HEK293 (cell line): Measurements from ENCODE around the gene MCRIP2.

Experiments
- CTCF ChIA-PET: fragments of 350-600 bp; formaldehyde crosslinking; extraction: SDS; loops from one replicate; lab custom pipeline; 2021; ENCODE audit warnings: antibody characterized with exemption; lab: Yijun Ruan, JAX
- POLR2A ChIA-PET: fragments of 300-600 bp; formaldehyde crosslinking; extraction: SDS; loops from one replicate; lab custom pipeline; 2020; ENCODE audit warnings: antibody characterized with exemption, inconsistent platforms; lab: Yijun Ruan, JAX
- H3K27ac ChIP-seq: fragments of 200-500 bp; sonication (Bioruptor generic); 2 replicates; pipeline ENCODE4 v1.5.1; 2014; ENCODE audit warnings: low read depth, low read length, control low read depth, inconsistent platforms; ENCODE audit errors: extremely low read depth
- H3K36me3 ChIP-seq, 2 experiments: fragments of 200-500 bp in 1 of 2; sonication (Bioruptor generic) in 1 of 2; 1 replicate in 1 of 2; 2 replicates in 1 of 2; pipeline ENCODE4 v1.5.1; 2014 to 2017; ENCODE audit warnings: inconsistent platforms in 2 of 2, low read length in 2 of 2; ENCODE audit not compliant: control insufficient read depth in 2 of 2, insufficient read depth in 1 of 2
- H3K4me1 ChIP-seq: fragments of 200-500 bp; sonication (Bioruptor generic); 2 replicates; pipeline ENCODE4 v1.5.1; 2014; ENCODE audit warnings: mild to moderate bottlenecking, low read length, inconsistent platforms; ENCODE audit not compliant: control insufficient read depth, insufficient read depth
- H3K4me3 ChIP-seq: 2 replicates; pipeline ENCODE4 v1.5.1; 2011; ENCODE audit warnings: low read depth, mild to moderate bottlenecking, control low read depth, low read length, moderate library complexity
- H3K9me3 ChIP-seq: fragments of 200-500 bp; sonication (Bioruptor generic); 2 replicates; pipeline ENCODE4 v1.5.1; 2014; ENCODE audit warnings: low read depth, low read length, inconsistent platforms; ENCODE audit not compliant: control insufficient read depth, insufficient read depth
- EGR2 ChIP-seq: fragments of 450-650 bp; formaldehyde crosslinking; IDR thresholded peaks from 2 replicates; pipeline ENCODE4 v1.5.1; 2016; ENCODE audit warnings: low read depth, missing biosample characterization, missing genetic modification characterization
- KLF1 ChIP-seq: fragments of 450-650 bp; formaldehyde crosslinking; IDR thresholded peaks from 2 replicates; pipeline ENCODE4 v1.5.1; 2016; ENCODE audit warnings: missing biosample characterization, missing genetic modification characterization
- SP7 ChIP-seq: fragments of 450-650 bp; formaldehyde crosslinking; IDR thresholded peaks from 2 replicates; pipeline ENCODE4 v1.5.1; 2016; ENCODE audit warnings: missing biosample characterization, missing genetic modification characterization
- WT1 ChIP-seq: fragments of 450-650 bp; formaldehyde crosslinking; IDR thresholded peaks from 2 replicates; pipeline ENCODE4 v1.5.1; 2016; ENCODE audit warnings: missing biosample characterization, missing genetic modification characterization
- ZNF112 ChIP-seq: fragments of 450-650 bp; formaldehyde crosslinking; IDR thresholded peaks from 2 replicates; pipeline ENCODE4 v1.5.0; 2017; ENCODE audit warnings: missing biosample characterization, missing genetic modification characterization
- ZNF211 ChIP-seq: fragments of 450-650 bp; formaldehyde crosslinking; IDR thresholded peaks from 2 replicates; pipeline ENCODE4 v1.5.1; 2016; ENCODE audit warnings: low read depth, missing biosample characterization, missing genetic modification characterization
- ZNF391 ChIP-seq: fragments of 450-650 bp; formaldehyde crosslinking; IDR thresholded peaks from 2 replicates; pipeline ENCODE4 v1.5.1; 2016; ENCODE audit warnings: low read depth, missing biosample characterization, missing genetic modification characterization, borderline replicate concordance
- ZNF510 ChIP-seq: fragments of 450-650 bp; formaldehyde crosslinking; IDR thresholded peaks from 2 replicates; pipeline ENCODE4 v1.5.1; 2018; ENCODE audit warnings: mild to moderate bottlenecking, missing genetic modification characterization, missing biosample characterization; ENCODE audit not compliant: insufficient replicate concordance
- ZNF600 ChIP-seq: fragments of 450-650 bp; formaldehyde crosslinking; IDR thresholded peaks from 2 replicates; pipeline ENCODE4 v1.5.1; 2016; ENCODE audit warnings: missing biosample characterization, missing genetic modification characterization
- ZNF623 ChIP-seq: fragments of 450-650 bp; formaldehyde crosslinking; IDR thresholded peaks from 2 replicates; pipeline ENCODE4 v1.5.1; 2016; ENCODE audit warnings: missing biosample characterization, missing genetic modification characterization
- TF ChIP-seq, protein P1 (sequence below): sonication (generic); formaldehyde crosslinking; IDR thresholded peaks from 2 replicates; pipeline ENCODE4 v1.8.1; 2022; ENCODE audit warnings: mild to moderate bottlenecking, moderate library complexity, missing genetic modification reagents
- TF ChIP-seq, protein P2 (sequence below): fragments of 450-650 bp; formaldehyde crosslinking; IDR thresholded peaks from 2 replicates; pipeline ENCODE4 v1.5.1; 2017; ENCODE audit warnings: missing biosample characterization, missing genetic modification characterization
- TF ChIP-seq, protein P3 (sequence below): fragments of 450-650 bp; formaldehyde crosslinking; IDR thresholded peaks from 2 replicates; pipeline ENCODE4 v1.5.1; 2016; ENCODE audit warnings: missing biosample characterization, missing genetic modification characterization

MCRIP2 gene

DNA sequence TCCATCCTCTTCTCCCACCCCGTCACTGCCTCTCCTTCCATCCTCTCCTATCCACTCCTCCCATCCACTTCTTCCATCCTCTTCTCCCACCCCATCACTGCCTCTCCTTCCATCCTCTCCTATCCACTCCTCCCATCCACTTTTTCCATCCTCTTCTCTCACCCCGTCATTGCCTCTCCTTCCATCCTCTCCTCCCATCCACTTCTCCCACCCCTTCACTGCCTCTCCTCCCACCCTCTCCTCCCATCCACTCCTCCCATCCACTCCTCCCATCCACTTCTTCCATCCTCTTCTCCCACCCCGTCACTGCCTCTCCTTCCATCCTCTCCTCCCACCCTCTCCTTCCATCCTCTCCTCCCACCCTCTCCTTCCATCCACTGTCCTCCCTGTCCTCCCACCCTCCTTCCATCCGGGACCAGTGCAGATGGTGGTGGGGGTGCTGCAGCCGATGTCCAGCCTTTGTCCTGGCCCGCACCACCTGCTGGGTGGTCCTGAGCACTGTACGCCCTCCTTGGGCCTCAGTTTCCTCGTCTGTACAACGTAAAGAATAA lies 9.7 kb upstream of the MCRIP2 start (continued):
- TF ChIP-seq ZNF112: no peak
- TF ChIP-seq ZNF391 (tag by site-specific recombination): no peak
- no peak for TF ChIP-seq SP7 (tag by site-specific recombination)
- peak; percentile 91 for TF ChIP-seq EGR2 (tag by site-specific recombination)
- TF ChIP-seq, protein P1, sequence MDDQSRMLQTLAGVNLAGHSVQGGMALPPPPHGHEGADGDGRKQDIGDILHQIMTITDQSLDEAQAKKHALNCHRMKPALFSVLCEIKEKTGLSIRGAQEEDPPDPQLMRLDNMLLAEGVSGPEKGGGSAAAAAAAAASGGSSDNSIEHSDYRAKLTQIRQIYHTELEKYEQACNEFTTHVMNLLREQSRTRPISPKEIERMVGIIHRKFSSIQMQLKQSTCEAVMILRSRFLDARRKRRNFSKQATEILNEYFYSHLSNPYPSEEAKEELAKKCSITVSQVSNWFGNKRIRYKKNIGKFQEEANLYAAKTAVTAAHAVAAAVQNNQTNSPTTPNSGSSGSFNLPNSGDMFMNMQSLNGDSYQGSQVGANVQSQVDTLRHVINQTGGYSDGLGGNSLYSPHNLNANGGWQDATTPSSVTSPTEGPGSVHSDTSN (CRISPR knock-in tag): no peak
- peak; percentile 68 for TF ChIP-seq WT1
- TF ChIP-seq, all 188 proteins: peak for 8

DNA sequence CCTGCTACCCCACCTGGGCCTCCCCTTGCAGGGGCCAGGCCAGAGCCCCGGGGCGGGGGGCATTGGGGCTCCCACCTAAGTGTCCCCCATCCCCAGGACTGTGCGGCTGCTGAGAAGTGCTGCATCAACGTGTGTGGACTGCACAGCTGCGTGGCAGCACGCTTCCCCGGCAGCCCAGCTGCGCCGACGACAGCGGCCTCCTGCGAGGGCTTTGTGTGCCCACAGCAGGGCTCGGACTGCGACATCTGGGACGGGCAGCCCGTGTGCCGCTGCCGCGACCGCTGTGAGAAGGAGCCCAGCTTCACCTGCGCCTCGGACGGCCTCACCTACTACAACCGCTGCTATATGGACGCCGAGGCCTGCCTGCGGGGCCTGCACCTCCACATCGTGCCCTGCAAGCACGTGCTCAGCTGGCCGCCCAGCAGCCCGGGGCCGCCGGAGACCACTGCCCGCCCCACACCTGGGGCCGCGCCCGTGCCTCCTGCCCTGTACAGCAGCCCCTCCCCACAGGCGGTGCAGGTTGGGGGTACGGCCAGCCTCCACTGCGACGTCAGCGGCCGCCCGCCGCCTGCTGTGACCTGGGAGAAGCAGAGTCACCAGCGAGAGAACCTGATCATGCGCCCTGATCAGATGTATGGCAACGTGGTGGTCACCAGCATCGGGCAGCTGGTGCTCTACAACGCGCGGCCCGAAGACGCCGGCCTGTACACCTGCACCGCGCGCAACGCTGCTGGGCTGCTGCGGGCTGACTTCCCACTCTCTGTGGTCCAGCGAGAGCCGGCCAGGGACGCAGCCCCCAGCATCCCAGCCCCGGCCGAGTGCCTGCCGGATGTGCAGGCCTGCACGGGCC lies 8.9 kb upstream of the MCRIP2 start:
- Histone ChIP-seq H3K9me3 (no peaks in the 10 kb centered on the region), H3K4me3 (no peak overlapping the region), H3K27ac (no peak overlapping the region), H3K4me1 (peaks cover 4% of the 10 kb centered on the region; the same call in 1 of the 2 replicates), H3K36me3 (peaks cover 0 to 20% of the 10 kb centered on the region in 2 experiments; a peak in 1 of 3 replicates)
- POLR2A ChIA-PET: interaction anchor here (1.3 kb wide), 1 partner anchor 8 kb away, joined by 3 read pairs; no protein-coding TSS in a partner anchor
- no peak for TF ChIP-seq ZNF510 (tag by site-specific recombination)
- TF ChIP-seq, protein P1 (CRISPR knock-in tag): no peak
- peak; percentile 75; the same call in 1 of the 2 replicates for TF ChIP-seq ZNF600 (tag by site-specific recombination)
- no peak for TF ChIP-seq ZNF211 (tag by site-specific recombination)
- CTCF ChIA-PET: no interaction called here

DNA sequence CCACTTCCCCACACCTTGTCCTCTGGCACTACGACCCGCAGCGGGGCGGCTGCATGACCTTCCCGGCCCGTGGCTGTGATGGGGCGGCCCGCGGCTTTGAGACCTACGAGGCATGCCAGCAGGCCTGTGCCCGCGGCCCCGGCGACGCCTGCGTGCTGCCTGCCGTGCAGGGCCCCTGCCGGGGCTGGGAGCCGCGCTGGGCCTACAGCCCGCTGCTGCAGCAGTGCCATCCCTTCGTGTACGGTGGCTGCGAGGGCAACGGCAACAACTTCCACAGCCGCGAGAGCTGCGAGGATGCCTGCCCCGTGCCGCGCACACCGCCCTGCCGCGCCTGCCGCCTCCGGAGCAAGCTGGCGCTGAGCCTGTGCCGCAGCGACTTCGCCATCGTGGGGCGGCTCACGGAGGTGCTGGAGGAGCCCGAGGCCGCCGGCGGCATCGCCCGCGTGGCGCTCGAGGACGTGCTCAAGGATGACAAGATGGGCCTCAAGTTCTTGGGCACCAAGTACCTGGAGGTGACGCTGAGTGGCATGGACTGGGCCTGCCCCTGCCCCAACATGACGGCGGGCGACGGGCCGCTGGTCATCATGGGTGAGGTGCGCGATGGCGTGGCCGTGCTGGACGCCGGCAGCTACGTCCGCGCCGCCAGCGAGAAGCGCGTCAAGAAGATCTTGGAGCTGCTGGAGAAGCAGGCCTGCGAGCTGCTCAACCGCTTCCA lies 8.1 kb upstream of the MCRIP2 start:
- Histone ChIP-seq H3K4me1 (peaks cover 4% of the 10 kb centered on the region; the same call in 1 of the 2 replicates), H3K27ac (no peak overlapping the region), H3K36me3 (peaks cover 0 to 20% of the 10 kb centered on the region in 2 experiments; a peak in 1 of 3 replicates), H3K9me3 (no peaks in the 10 kb centered on the region), H3K4me3 (no peak overlapping the region)
- TF ChIP-seq ZNF391 (tag by site-specific recombination): no peak
- TF ChIP-seq ZNF623: no peak
- TF ChIP-seq, protein P2, sequence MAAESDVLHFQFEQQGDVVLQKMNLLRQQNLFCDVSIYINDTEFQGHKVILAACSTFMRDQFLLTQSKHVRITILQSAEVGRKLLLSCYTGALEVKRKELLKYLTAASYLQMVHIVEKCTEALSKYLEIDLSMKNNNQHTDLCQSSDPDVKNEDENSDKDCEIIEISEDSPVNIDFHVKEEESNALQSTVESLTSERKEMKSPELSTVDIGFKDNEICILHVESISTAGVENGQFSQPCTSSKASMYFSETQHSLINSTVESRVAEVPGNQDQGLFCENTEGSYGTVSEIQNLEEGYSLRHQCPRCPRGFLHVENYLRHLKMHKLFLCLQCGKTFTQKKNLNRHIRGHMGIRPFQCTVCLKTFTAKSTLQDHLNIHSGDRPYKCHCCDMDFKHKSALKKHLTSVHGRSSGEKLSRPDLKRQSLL (tag by site-specific recombination): peak; percentile 65
- ChIA-PET CTCF (no interaction called here), POLR2A (interaction anchor here (1.3 kb wide), 1 partner anchor 9 kb away, joined by 3 read pairs; no protein-coding TSS in a partner anchor)

DNA sequence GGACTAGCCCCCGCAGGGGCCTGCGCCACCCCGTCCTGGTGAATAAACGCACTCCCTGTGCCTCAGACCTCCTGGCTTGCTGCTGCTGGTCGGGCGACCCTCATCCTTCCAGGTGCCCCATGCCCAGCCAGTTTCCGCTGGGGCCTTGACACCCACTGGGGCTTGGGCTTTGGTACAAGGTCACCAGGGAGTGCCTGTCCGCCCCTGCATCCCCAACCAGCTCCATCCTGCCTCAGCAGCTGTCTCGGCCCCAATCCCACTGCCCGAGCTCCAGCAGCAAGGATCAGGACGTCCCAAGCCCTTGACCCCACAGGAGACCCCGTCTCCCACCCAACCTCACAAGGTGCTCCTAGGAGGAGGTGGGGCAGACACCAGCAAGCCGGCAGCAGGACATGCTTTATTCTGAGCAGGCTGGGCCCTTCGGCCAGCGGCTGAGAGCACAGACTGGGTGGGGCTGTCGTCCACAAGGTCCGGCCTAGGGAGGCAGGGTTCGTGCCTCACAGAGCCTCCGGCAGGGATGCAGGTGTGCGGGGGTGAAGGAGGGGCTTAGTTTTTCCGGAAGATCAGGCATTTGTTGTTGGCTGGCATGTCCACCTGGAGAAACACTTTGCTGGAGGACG lies 7.5 kb upstream of the MCRIP2 start:
- peaks cover 0 to 20% of the 10 kb centered on the region in 2 experiments; a peak in 1 of 3 replicates for H3K36me3 ChIP-seq
- no peak overlapping the region for H3K4me3 ChIP-seq
- H3K27ac ChIP-seq: no peak overlapping the region
- TF ChIP-seq, protein P3, sequence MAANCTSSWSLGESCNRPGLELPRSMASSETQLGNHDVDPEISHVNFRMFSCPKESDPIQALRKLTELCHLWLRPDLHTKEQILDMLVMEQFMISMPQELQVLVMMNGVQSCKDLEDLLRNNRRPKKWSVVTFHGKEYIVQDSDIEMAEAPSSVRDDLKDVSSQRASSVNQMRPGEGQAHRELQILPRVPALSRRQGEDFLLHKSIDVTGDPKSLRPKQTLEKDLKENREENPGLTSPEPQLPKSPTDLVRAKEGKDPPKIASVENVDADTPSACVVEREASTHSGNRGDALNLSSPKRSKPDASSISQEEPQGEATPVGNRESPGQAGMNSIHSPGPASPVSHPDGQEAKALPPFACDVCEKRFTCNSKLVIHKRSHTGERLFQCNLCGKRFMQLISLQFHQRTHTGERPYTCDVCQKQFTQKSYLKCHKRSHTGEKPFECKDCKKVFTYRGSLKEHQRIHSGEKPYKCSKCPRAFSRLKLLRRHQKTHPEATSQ (tag by site-specific recombination): no peak
- TF ChIP-seq KLF1: no peak
- CTCF ChIA-PET: no interaction called here
- POLR2A ChIA-PET: interaction anchor here (1.3 kb wide), 1 partner anchor 10 kb away, joined by 3 read pairs; no protein-coding TSS in a partner anchor
- peaks cover 4% of the 10 kb centered on the region; the same call in 1 of the 2 replicates for H3K4me1 ChIP-seq
- H3K9me3 ChIP-seq: no peaks in the 10 kb centered on the region
